ENCODE results near the gene TRIM62.

GRCh38 chr1:33141781-33142180, 40.1 kb downstream of the TRIM62 start:
- TF ChIP-seq CTCF (IDR thresholded peaks at IDR 0.05) (no peak), POLR2A (IDR thresholded peaks at IDR 0.05) (no peak)

Measured in Peyer's patch (tissue), 4 donors.